ENCODE data around the gene CCDC85C. TPM values are rescaled to one million over a fixed set of nuclear protein-coding genes. Genes with fewer than 3 reads are reported as not detected.

CCDC85C gene
- total RNA-seq, 2 experiments from 2014 or later: 7.1 to 9.1 TPM

DNA sequence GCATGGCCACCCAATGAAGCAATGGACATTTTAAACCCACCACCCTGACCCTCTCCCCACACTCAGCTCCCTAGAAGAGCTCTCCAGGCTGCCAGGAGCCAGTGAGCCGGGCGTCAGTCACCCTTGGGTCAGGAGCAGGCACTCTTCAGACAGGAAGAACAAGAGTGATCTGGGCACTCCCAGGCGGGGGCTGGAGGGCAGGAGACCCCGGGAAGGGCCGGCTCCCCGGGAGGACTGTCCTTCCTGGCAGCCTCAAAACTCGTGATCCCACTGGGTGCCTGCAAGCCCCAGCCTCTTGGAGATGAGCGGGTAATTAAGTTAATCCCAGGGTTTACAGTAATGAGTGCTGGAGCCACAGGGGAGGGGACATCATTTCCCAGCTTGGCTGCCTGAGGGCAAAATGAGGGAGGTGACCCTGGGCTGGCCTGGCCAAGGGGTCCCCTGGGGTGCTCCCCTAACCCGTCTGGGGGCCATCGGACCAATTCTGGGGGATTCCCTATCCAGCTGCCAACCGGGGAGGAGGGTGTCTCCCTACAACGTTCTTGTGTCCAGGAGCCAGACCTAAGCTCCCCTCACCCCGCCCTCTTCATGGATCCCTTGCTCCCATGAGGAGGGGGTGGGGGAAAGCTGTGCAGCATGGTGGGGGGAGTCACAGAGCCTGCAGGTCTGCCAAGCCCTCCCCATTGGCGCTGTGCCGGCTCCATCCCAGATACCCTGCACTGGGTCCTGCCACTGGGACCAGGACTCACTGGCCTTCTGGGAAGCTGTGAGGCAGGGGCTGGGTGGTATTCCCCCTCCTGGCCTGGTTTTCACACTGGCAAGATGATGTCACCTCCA lies 63.6 kb downstream of the CCDC85C start:
- CTCF ChIA-PET: no interaction called here
- no peak for DNase-seq
- H3K36me3 Mint-ChIP-seq: no peaks in the 10 kb centered on the region
- H3K27ac Mint-ChIP-seq: no peak overlapping the region
- H3K9me3 Mint-ChIP-seq (ENCODE audit: low read depth): no peaks in the 10 kb centered on the region
- H3K4me1 Mint-ChIP-seq: no peaks in the 10 kb centered on the region
- ATAC-seq: no peak
- H3K4me3 Mint-ChIP-seq: no peak overlapping the region
- H3K27me3 Mint-ChIP-seq: no peaks in the 10 kb centered on the region

DNA sequence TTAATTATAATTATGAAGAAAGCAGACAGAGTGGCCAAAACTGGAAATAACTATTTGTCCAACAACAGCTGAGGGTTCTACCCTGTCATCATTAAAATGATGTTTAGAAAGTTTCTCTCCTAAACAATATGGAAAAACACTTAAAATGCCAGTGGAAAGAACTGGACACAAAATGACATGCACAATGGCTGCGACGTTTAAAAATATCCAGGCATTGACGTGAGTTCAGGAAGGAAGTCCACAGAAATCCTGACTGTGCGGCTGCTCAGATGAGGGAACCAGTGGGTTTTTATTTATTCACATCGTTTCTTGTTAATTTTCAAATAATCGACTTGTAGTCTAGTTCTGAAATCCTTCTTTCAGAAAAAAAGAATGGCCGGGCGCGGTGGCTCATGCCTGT lies 64.5 kb downstream of the CCDC85C start:
- H3K9me3 Mint-ChIP-seq (ENCODE audit: low read depth): no peaks in the 10 kb centered on the region
- H3K4me3 Mint-ChIP-seq: no peak overlapping the region
- ATAC-seq (no peak), DNase-seq (no peak)
- no peaks in the 10 kb centered on the region for H3K4me1 Mint-ChIP-seq
- H3K36me3 Mint-ChIP-seq: no peaks in the 10 kb centered on the region
- H3K27me3 Mint-ChIP-seq: no peaks in the 10 kb centered on the region
- CTCF ChIA-PET: no interaction called here
- no peak overlapping the region for H3K27ac Mint-ChIP-seq

DNA sequence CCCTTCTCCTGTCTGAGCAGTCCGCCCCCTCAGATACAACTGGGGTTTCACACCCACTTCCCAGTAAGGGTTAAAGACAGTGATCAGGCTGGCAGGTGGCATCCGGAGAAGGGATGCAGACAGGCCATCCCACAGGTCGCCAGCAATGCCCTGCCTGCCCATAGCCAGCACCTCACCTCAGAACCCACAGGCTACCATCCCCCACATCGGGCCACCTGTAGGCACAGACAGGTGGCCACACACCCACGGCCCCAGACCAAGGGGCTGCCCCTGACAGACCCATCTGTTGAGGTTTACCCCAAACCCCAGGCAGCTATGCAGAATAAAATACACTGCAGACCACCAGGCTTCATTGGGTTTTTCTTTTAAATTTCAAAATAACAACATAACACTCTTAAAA lies 65.3 kb downstream of the CCDC85C start:
- ATAC-seq (no peak), DNase-seq (no peak)
- Mint-ChIP-seq H3K36me3 (no peaks in the 10 kb centered on the region), H3K4me3 (no peak overlapping the region), H3K4me1 (no peaks in the 10 kb centered on the region), H3K27me3 (no peaks in the 10 kb centered on the region), H3K9me3 (ENCODE audit: low read depth) (no peaks in the 10 kb centered on the region), H3K27ac (no peak overlapping the region)
- CTCF ChIA-PET: no interaction called here

DNA sequence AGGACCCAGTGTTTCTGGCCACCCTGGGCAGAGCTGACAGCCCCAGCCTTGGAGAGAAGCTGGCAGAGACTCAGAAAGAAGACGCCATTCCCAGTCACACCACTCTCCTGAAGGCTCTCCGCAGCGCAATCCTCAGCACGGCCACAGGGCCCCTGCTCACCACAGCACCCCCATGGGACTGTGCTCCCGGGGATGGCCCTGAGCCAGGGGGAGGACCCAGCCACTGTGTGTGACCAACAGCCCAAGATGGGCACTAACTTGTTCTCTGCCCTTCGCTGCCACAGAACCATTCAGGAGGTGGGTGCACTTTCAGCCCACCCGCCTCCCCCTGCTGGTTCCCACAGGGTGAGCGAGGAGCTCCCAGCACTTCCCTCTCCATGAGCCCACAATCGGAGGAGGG lies 65.7 kb downstream of the CCDC85C start:
- Mint-ChIP-seq H3K27me3 (no peaks in the 10 kb centered on the region), H3K4me1 (no peaks in the 10 kb centered on the region), H3K27ac (no peak overlapping the region), H3K4me3 (no peak overlapping the region), H3K36me3 (no peaks in the 10 kb centered on the region), H3K9me3 (ENCODE audit: low read depth) (no peaks in the 10 kb centered on the region)
- ATAC-seq: no peak
- DNase-seq: no peak
- CTCF ChIA-PET: no interaction called here

DNA sequence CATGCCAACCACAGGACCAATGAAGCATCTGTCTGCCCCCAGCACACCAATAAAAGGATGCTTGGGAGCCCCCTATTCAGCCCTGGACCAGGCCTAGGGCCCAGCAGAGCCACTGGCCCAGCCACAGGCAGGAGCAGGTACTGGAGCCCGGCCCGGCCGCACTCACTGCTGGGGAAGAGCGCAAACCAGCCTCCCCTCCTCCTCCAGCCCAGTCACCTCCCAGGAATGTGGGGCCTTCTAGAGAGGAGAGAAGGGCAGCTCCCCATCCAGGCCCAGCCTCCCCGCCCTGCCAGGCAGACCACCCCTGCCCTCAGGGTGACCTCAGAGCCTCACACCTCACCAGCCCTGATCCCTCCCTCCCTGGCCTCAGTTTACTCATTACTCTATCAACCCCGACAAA lies 66.6 kb downstream of the CCDC85C start:
- H3K27me3 Mint-ChIP-seq: no peaks in the 10 kb centered on the region
- H3K9me3 Mint-ChIP-seq (ENCODE audit: low read depth): no peaks in the 10 kb centered on the region
- DNase-seq: no peak
- ATAC-seq: no peak
- H3K36me3 Mint-ChIP-seq: no peaks in the 10 kb centered on the region
- H3K4me3 Mint-ChIP-seq: no peak overlapping the region
- H3K27ac Mint-ChIP-seq: no peak overlapping the region
- CTCF ChIA-PET: no interaction called here
- H3K4me1 Mint-ChIP-seq: no peaks in the 10 kb centered on the region

DNA sequence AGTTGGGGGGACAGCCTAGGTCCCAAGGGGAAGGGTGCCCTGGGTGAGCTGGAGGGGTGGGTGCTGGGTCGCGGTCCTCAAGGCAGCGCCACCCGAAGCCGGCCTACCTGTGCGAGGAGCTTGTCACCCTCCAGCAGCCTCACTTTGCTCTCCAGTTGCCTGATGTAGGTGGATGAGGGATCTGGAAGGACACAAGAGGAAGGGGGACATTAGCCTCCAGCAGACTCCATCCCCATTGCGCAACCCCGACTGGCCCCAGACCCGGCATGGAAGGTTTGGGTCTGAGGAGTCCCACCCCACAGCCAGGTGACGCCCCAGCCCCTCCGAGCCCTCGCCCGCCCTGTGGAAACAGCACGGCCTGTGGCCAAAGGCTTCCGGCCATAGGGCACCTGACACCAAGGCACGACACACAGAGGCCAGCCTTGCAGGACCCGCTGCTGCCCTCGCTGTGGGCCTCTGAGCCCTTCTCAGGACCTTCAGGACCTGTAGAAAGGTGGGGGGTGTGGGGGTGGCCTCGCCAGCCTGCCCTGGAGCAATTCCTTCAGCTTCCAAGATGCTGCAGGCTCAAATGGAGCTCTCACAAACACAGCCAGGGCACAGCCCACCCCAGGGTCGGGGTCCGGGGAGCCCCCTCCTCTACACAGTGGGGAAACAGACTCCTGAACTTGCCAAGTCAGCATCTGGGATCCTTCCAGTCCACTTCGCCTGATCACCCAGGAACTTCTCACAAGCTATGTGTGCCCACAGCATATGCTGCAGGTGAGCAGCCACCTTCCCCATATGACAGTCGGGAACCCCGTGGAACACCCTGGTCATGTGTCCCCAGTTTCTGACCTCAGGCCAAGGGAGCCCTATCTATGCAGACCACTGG lies 67.9 kb downstream of the CCDC85C start:
- no peak for ATAC-seq
- Mint-ChIP-seq H3K9me3 (ENCODE audit: low read depth) (no peaks in the 10 kb centered on the region), H3K4me3 (no peak overlapping the region), H3K27ac (no peak overlapping the region), H3K36me3 (no peaks in the 10 kb centered on the region), H3K4me1 (no peaks in the 10 kb centered on the region), H3K27me3 (no peaks in the 10 kb centered on the region)
- DNase-seq: no peak
- CTCF ChIA-PET: interaction anchor here (0.5 kb wide), 1 partner anchor 129 kb away, joined by 3 read pairs; no protein-coding TSS in a partner anchor

DNA sequence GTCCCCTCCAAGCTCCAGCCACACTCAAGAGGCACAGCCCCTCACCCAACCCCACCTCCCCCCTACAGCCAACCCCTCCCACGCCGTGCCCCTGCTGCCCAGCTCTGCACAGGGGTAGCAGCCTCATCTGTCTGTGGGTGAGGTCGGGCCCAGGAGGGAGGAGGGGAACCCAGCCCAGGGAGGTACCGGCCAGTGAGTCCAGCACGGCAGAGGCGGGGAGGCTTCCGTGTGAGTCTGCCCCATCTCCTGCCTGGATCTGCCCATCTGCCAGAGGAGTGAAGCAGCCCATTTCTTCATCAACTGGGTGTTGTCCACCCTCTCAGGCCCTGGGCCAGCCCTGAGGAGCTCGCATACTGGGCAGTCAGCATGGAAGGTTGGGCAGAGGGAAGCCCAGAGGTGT lies 68.6 kb downstream of the CCDC85C start:
- Mint-ChIP-seq H3K4me1 (no peaks in the 10 kb centered on the region), H3K27me3 (no peaks in the 10 kb centered on the region), H3K4me3 (no peak overlapping the region), H3K9me3 (ENCODE audit: low read depth) (no peaks in the 10 kb centered on the region), H3K27ac (no peak overlapping the region), H3K36me3 (no peaks in the 10 kb centered on the region)
- ATAC-seq (no peak), DNase-seq (no peak)
- CTCF ChIA-PET: interaction anchor here (0.5 kb wide), 1 partner anchor 130 kb away, joined by 3 read pairs; no protein-coding TSS in a partner anchor

DNA sequence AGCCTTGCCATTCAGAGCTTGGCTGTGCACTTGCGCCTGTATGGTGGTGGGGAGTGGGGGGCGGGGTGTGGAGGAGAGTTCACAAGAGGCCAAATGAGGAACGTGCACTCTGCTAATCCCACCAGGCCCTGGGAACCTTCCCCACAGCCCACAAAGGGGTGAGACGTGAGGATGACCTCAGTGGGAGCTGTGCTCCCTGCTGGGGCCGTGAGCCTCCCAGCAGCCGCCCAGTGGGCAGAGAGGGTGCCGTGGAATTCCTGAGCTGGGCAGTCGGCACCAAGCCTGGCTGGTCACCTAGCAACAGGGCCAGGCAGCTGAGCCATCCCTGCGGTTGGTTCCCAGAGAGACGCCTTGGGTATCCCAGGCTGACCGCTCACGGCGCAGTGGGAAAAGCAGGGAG lies 69.1 kb downstream of the CCDC85C start:
- Mint-ChIP-seq H3K9me3 (ENCODE audit: low read depth) (no peaks in the 10 kb centered on the region), H3K4me3 (no peak overlapping the region)
- CTCF ChIA-PET: no interaction called here

DNA sequence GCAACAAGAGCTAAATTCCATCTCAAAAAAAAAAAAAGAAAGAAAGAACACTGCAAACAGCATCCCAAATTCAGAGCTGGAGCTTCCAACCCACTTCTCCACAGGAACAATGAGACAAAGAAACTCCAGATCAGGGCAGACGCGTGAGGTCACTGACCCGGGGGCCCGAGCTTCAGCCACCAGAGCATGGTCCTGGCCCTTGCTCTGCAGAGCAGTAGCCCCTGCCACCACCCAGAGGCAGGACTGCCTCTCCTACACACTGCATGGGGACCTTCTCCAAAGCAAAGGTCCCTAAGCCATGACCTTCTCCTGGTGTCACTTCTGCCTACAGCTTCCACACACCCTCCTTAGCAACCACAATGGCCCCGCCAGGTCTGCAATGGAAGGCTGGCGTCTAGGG lies 69.7 kb downstream of the CCDC85C start:
- Mint-ChIP-seq H3K9me3 (ENCODE audit: low read depth) (no peaks in the 10 kb centered on the region), H3K27me3 (no peaks in the 10 kb centered on the region), H3K27ac (no peak overlapping the region), H3K4me1 (no peaks in the 10 kb centered on the region), H3K36me3 (no peaks in the 10 kb centered on the region), H3K4me3 (no peak overlapping the region)
- DNase-seq (no peak), ATAC-seq (no peak)
- CTCF ChIA-PET: no interaction called here

More for the DNA sequence above, 69.1 kb downstream of the CCDC85C start:
- no peaks in the 10 kb centered on the region for H3K27me3 Mint-ChIP-seq
- ATAC-seq: no peak
- H3K27ac Mint-ChIP-seq: no peak overlapping the region
- H3K4me1 Mint-ChIP-seq: no peaks in the 10 kb centered on the region
- no peak for DNase-seq
- H3K36me3 Mint-ChIP-seq: no peaks in the 10 kb centered on the region

DNA sequence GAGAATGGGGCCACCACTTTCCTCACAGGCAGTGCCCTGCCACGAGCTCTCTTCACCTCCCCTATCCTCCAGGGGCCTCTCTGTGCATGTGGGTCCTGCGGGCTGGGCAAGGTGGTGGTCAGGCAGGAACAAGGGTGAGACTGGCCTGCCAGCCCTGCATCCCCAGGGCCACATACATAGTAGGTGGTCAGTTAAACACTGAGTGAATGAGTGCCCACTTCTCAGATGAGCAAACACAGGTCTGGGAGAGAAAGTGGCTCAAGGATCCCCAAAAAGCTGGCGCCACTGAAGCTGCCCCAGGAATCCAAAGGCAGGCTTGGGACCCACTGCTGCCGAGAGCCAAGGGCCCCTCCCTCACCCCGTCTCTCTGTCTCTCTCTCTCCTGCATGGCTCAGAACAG lies 71.7 kb downstream of the CCDC85C start:
- Mint-ChIP-seq H3K9me3 (ENCODE audit: low read depth) (no peaks in the 10 kb centered on the region), H3K4me3 (no peak overlapping the region), H3K36me3 (no peaks in the 10 kb centered on the region), H3K4me1 (no peaks in the 10 kb centered on the region), H3K27ac (no peak overlapping the region), H3K27me3 (no peaks in the 10 kb centered on the region)
- DNase-seq: no peak
- ATAC-seq: no peak
- CTCF ChIA-PET: no interaction called here

DNA sequence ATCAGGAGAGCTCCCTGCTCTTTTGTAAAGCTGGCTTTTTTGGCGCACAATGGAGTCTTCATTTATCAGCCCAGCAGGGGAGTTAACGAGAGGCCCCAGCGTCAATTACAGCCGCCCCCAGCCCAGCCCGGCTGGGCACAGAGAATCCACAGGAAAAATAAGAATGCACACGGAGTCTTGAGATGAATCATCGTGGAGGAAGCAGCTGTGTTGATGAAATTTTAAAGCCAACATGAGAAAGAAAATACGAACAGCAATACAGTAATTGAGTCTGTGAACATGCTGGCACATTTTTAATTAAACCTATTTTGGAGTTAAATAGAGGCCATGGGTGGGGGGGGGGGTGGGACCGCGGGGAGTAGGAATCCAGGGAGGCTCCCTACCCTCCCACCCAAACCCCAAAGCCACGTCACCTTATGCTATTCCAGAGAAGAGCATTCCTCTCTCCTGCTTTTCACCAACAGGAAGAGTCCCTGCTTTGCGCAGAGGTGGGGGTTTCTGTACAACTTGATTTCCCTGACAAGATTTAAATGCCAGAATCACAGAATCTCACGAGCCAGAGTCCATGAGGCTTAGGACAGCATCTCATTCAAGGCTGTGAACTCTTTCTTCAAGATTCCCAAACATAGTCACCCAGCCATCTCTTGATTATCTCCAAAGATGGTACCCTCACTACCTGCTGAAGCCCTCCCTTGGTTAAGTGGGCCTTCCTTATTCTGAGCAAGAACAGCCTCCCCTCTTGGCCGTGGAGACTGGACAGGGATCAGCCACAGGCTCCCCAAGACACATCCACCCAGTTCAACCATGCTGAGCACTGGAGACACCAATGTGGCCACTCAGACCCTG lies 72.5 kb downstream of the CCDC85C start:
- Mint-ChIP-seq H3K27me3 (no peaks in the 10 kb centered on the region), H3K4me1 (no peaks in the 10 kb centered on the region), H3K9me3 (ENCODE audit: low read depth) (no peaks in the 10 kb centered on the region), H3K27ac (no peak overlapping the region), H3K4me3 (no peak overlapping the region), H3K36me3 (no peaks in the 10 kb centered on the region)
- CTCF ChIA-PET: no interaction called here
- ATAC-seq (no peak), DNase-seq (no peak)

DNA sequence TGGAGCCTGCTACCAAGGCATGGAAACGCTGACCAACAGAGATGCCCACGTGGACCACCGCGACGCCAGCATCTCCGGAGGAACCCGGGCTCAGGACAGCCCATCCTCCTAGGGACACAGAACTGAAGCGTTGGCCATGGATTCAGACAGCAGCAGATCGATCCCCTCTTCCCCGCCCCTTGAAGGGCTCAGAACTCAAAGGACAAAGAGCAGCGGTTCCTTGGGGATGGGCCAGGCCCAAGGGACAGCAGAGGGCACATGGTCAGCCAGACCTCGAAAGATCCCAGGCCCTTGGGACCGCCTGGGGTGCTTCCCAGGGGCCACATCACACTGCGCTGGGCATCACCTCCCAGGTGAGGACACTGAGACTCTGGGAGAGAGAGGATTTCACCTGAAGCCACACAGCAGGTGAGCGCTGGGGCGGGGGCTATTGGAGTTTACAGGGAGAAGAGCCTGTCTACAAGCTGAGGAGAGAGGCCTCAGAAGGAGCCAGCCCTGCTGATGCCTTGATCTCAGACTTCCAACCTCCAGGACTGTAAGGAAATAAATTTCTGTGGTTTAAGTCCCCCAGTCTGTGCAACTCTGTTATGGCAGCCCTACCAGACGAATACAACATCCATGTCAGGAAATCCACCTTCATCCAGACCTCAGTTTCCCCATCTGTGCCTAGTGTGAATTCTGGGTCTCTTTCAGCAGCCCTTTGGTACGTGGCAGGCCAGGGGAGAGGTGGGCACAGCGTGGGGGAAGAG lies 73.4 kb downstream of the CCDC85C start:
- H3K27ac Mint-ChIP-seq: no peak overlapping the region
- CTCF ChIA-PET: no interaction called here
- H3K9me3 Mint-ChIP-seq (ENCODE audit: low read depth): no peaks in the 10 kb centered on the region

DNA sequence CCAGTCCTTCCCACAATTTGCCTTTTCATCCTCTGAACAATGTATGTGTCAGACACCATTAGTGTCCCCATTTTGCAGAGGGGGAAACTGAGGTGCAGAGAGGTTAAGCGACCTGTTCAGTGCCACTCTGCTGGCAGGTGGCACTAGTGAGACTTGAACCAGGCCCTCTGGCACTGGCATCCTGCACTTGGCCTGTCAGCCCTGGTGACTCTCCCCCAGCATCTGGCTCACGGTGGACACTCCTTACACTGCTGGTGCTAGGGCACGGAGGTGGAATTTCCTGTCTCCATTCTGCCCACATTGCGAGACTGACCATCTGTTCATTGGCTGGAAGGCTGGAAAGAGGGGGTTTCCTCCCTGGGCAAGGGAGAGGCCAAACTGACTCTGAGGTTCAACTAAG lies 74.1 kb downstream of the CCDC85C start:
- H3K36me3 Mint-ChIP-seq: no peaks in the 10 kb centered on the region
- no peak for DNase-seq
- CTCF ChIA-PET: no interaction called here
- no peaks in the 10 kb centered on the region for H3K27me3 Mint-ChIP-seq
- H3K4me3 Mint-ChIP-seq: no peak overlapping the region
- peaks cover 4% of the 10 kb centered on the region for H3K4me1 Mint-ChIP-seq
- H3K27ac Mint-ChIP-seq: no peak overlapping the region
- H3K9me3 Mint-ChIP-seq (ENCODE audit: low read depth): no peaks in the 10 kb centered on the region
- ATAC-seq: no peak

More for the DNA sequence above, 73.4 kb downstream of the CCDC85C start:
- no peaks in the 10 kb centered on the region for H3K36me3 Mint-ChIP-seq
- no peak for DNase-seq
- no peak overlapping the region for H3K4me3 Mint-ChIP-seq
- ATAC-seq: no peak
- no peaks in the 10 kb centered on the region for H3K27me3 Mint-ChIP-seq
- H3K4me1 Mint-ChIP-seq: no peaks in the 10 kb centered on the region

Data from activated CD8-positive, alpha-beta memory T cell treated with anti-CD3 and anti-CD28 coated beads, Interleukin-2, amount 10 ng/mL, durations not matched to agents 7 days and 5 days (primary cell).